Measurements from ENCODE around the gene KRT31.
"Not testable (repeated sequence)": the region's sequence is repeated elsewhere in the genome, so short reads cannot be mapped to it uniquely, and the experiment has no call there.

KRT31 gene

GRCh38 chr17:41429667-41430066 lies 32.3 kb upstream of the KRT31 start:
- H3K4me3 ChIP-seq (ENCODE audit: low read depth, low read length, poor library complexity, severe bottlenecking), result no peak overlapping the region
- no peak overlapping the region for H2AFZ ChIP-seq (ENCODE audit: low read length)
- H3K36me3 ChIP-seq (ENCODE audit: insufficient read depth, low read length), result no peaks in the 10 kb centered on the region
- H3K9ac ChIP-seq (ENCODE audit: low read length), result no peak overlapping the region
- no peaks in the 10 kb centered on the region for H4K20me1 ChIP-seq (ENCODE audit: insufficient read depth, low read length)
- no peaks in the 10 kb centered on the region for H3K9me2 ChIP-seq (ENCODE audit: low read depth, low read length)
- H3K79me2 ChIP-seq (ENCODE audit: insufficient read depth, low read length), result no peaks in the 10 kb centered on the region
- no peaks in the 10 kb centered on the region for H3K27me3 ChIP-seq (ENCODE audit: insufficient read depth, low read length)
- no peak overlapping the region for H3K4me2 ChIP-seq (ENCODE audit: low read length)
- no peaks in the 10 kb centered on the region for H3K9me3 ChIP-seq (ENCODE audit: low read length)
- H3K27ac ChIP-seq (ENCODE audit: low read depth, low read length, poor library complexity, severe bottlenecking), result no peak overlapping the region
- H3F3A ChIP-seq (ENCODE audit: insufficient read depth, low read length), result no peaks in the 10 kb centered on the region
- H3K4me1 ChIP-seq (ENCODE audit: insufficient read depth, low read length, severe bottlenecking), result no peaks in the 10 kb centered on the region
- TF ChIP-seq EZH2 (IDR thresholded peaks at IDR 0.05; ENCODE audit: borderline replicate concordance, low read length) (no peak), CTCF (IDR thresholded peaks at IDR 0.05; ENCODE audit: low read length) (no peak)

DNA sequence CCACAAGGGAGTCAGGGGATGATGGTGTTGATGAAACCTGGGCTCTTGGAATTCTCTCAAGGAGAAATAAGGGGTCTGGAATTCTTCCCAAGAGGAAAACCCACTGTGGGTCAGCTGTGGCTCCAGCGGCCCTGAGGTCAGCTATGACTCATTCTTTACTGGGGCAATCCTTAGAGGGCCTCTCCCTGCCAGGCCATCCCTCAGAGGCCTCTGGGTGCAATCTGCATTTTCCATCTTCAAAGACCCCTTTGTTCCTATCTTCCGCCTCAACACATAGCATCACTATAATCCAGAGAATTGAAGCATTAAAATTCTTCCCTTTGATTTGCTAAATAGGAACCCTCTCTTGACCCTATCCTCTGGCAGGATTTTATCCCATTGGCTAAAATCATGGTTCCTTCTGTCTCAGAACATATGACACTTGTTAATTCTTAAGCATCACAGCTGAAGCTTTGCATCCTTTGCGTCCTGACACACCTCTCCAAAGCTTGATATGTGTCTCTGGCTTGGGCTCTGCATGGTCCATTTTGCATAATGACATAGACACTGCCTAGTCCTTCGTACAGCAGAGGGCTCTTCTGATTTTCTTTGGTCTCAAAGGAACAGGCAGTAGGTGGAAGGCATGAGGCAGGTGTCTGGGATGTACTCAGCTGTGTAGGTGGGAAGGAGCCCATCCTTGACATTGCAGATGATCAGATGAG lies 31.3 kb upstream of the KRT31 start:
- H3K4me1 ChIP-seq (ENCODE audit: insufficient read depth, low read length, severe bottlenecking), result no peaks in the 10 kb centered on the region
- H3K27me3 ChIP-seq (ENCODE audit: insufficient read depth, low read length), result no peaks in the 10 kb centered on the region
- H3K9ac ChIP-seq (ENCODE audit: low read length), result no peak overlapping the region
- H3F3A ChIP-seq (ENCODE audit: insufficient read depth, low read length), result no peaks in the 10 kb centered on the region
- TF ChIP-seq EZH2 (IDR thresholded peaks at IDR 0.05; ENCODE audit: borderline replicate concordance, low read length) (no peak), CTCF (IDR thresholded peaks at IDR 0.05; ENCODE audit: low read length) (no peak)
- H3K4me2 ChIP-seq (ENCODE audit: low read length), result no peak overlapping the region
- no peaks in the 10 kb centered on the region for H3K79me2 ChIP-seq (ENCODE audit: insufficient read depth, low read length)
- no peaks in the 10 kb centered on the region for H4K20me1 ChIP-seq (ENCODE audit: insufficient read depth, low read length)
- no peak overlapping the region for H3K4me3 ChIP-seq (ENCODE audit: low read depth, low read length, poor library complexity, severe bottlenecking)
- H3K9me2 ChIP-seq (ENCODE audit: low read depth, low read length), result no peaks in the 10 kb centered on the region
- H2AFZ ChIP-seq (ENCODE audit: low read length), result no peak overlapping the region
- no peak overlapping the region for H3K27ac ChIP-seq (ENCODE audit: low read depth, low read length, poor library complexity, severe bottlenecking)
- no peaks in the 10 kb centered on the region for H3K36me3 ChIP-seq (ENCODE audit: insufficient read depth, low read length)
- H3K9me3 ChIP-seq (ENCODE audit: low read length), result no peaks in the 10 kb centered on the region

DNA sequence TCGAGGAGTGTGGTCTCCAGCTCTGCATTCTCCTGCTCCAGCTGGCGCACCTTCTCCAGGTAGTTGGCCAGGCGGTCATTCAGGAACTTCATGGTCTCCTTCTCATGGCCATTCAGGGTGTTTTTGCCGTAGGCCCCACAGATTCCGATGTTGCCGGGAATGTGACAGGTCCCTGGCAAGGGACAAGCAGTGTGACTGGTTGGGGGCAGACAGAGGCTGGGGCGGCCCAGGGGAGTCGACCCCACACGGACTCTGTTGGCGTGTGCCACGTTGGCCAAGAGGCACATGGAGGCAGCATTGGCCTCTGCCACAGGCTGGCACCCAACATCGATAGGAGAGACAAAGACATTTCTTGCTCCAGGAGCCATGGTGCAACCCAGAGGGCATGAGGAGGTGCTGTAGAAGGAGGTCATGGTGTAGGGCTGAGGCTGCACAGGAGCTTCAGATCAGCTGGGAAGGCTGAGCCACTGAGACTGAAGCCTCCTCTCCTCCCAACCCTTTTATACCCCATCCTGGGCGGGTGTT lies 26.8 kb upstream of the KRT31 start, which contains the start of gene KRT37:
Gene KRT37 (minus strand): TSS at position 475 of the 525 bp plus-strand sequence. CDS start 62 bp downstream, at position 413.
- Histone ChIP-seq H3F3A (ENCODE audit: insufficient read depth, low read length) (no peaks in the 10 kb centered on the region), H3K27ac (ENCODE audit: low read depth, low read length, poor library complexity, severe bottlenecking) (no peak within 1 kb of the TSS), H3K9ac (ENCODE audit: low read length) (no peak within 1 kb of the TSS), H3K36me3 (ENCODE audit: insufficient read depth, low read length) (no peaks in the 10 kb centered on the region), H3K9me2 (ENCODE audit: low read depth, low read length) (no peaks in the 10 kb centered on the region), H3K4me1 (ENCODE audit: insufficient read depth, low read length, severe bottlenecking) (no peaks in the 10 kb centered on the region), H3K27me3 (ENCODE audit: insufficient read depth, low read length) (no peaks in the 10 kb centered on the region), H3K4me3 (ENCODE audit: low read depth, low read length, poor library complexity, severe bottlenecking) (no peak within 1 kb of the TSS), H3K79me2 (ENCODE audit: insufficient read depth, low read length) (no peaks in the 10 kb centered on the region), H4K20me1 (ENCODE audit: insufficient read depth, low read length) (no peaks in the 10 kb centered on the region), H3K4me2 (ENCODE audit: low read length) (no peak within 1 kb of the TSS), H2AFZ (ENCODE audit: low read length) (no peak within 1 kb of the TSS), H3K9me3 (ENCODE audit: low read length) (no peaks in the 10 kb centered on the region)
- TF ChIP-seq CTCF (IDR thresholded peaks at IDR 0.05; ENCODE audit: low read length), result no peak
- TF ChIP-seq EZH2 (IDR thresholded peaks at IDR 0.05; ENCODE audit: borderline replicate concordance, low read length), result no peak

- not testable (repeated sequence) for H3K9me3 ChIP-seq (ENCODE audit: low read length); H3K9me2 ChIP-seq (ENCODE audit: low read depth, low read length); H3F3A ChIP-seq (ENCODE audit: insufficient read depth, low read length); H3K36me3 ChIP-seq (ENCODE audit: insufficient read depth, low read length); H3K4me3 ChIP-seq (ENCODE audit: low read depth, low read length, poor library complexity, severe bottlenecking); H3K4me2 ChIP-seq (ENCODE audit: low read length); H3K4me1 ChIP-seq (ENCODE audit: insufficient read depth, low read length, severe bottlenecking); H3K27me3 ChIP-seq (ENCODE audit: insufficient read depth, low read length); H4K20me1 ChIP-seq (ENCODE audit: insufficient read depth, low read length); H3K79me2 ChIP-seq (ENCODE audit: insufficient read depth, low read length); H2AFZ ChIP-seq (ENCODE audit: low read length); H3K27ac ChIP-seq (ENCODE audit: low read depth, low read length, poor library complexity, severe bottlenecking); H3K9ac ChIP-seq (ENCODE audit: low read length)
These were observed 25.2 kb upstream of the KRT31 start for GRCh38 chr17:41422586-41422985.
